Neural cell (in vitro differentiated cells): ENCODE results near the gene CTH. TPM values are rescaled to one million over a fixed set of nuclear protein-coding genes. Genes with fewer than 3 reads are reported as not detected.

ENCODE experiments used
- H2AFZ ChIP-seq: fragments of 200-600, 300-800 bp; sonication (generic), shearing (Covaris generic); 2 replicates; pipeline ENCODE4 v1.6.0; 2014; ENCODE audit warnings: low read depth, mild to moderate bottlenecking, antibody characterized with exemption, low read length, moderate library complexity
- H3F3A ChIP-seq: fragments of 200-600 bp; shearing (Covaris generic); 2 replicates; pipeline ENCODE4 v1.6.1; 2016; ENCODE audit warnings: mild to moderate bottlenecking, moderate library complexity, mixed read lengths, antibody characterized with exemption, low read length; ENCODE audit not compliant: insufficient read depth, poor library complexity, severe bottlenecking
- H3K27ac ChIP-seq: fragments of 200-600, 300-800 bp; sonication (generic), shearing (Covaris generic); 2 replicates; pipeline ENCODE4 v1.5.1; 2014; ENCODE audit warnings: mild to moderate bottlenecking, low read length, moderate library complexity
- H3K27me3 ChIP-seq: fragments of 300-800, 200-600 bp; sonication (generic), shearing (Covaris generic); 2 replicates; pipeline ENCODE4 v1.6.0; 2014; ENCODE audit warnings: mild to moderate bottlenecking, low read depth, low read length, moderate library complexity; ENCODE audit not compliant: insufficient read depth
- H3K36me3 ChIP-seq: fragments of 300-800, 200-600 bp; sonication (generic), shearing (Covaris generic); 2 replicates; pipeline ENCODE4 v1.5.1; 2014; ENCODE audit warnings: mild to moderate bottlenecking, antibody characterized with exemption, low read length, moderate library complexity; ENCODE audit not compliant: insufficient read depth
- H3K4me2 ChIP-seq: fragments of 300-800, 200-600 bp; sonication (generic), shearing (Covaris generic); 2 replicates; pipeline ENCODE4 v1.6.0; 2014; ENCODE audit warnings: mild to moderate bottlenecking, low read length
- H3K4me3 ChIP-seq: fragments of 300-800, 200-600 bp; sonication (generic), shearing (Covaris generic); 2 replicates; pipeline ENCODE4 v1.5.1; 2014; ENCODE audit warnings: mild to moderate bottlenecking, low read length, moderate library complexity
- H3K79me2 ChIP-seq: fragments of 200-600 bp; shearing (Covaris generic); replicated peaks from 2 replicates; pipeline ENCODE4 v1.6.0; 2014; ENCODE audit warnings: mild to moderate bottlenecking, low read length, moderate library complexity; ENCODE audit not compliant: insufficient read depth
- H3K9ac ChIP-seq: fragments of 300-800, 200-600 bp; sonication (generic), shearing (Covaris generic); 2 replicates; pipeline ENCODE4 v1.6.1; 2016; ENCODE audit warnings: mild to moderate bottlenecking, low read length, mixed read lengths
- H3K9me2 ChIP-seq: fragments of 200-600 bp; shearing (Covaris generic); 2 replicates; pipeline ENCODE4 v1.6.1; 2016; ENCODE audit warnings: mild to moderate bottlenecking, low read length, mixed read lengths; ENCODE audit not compliant: insufficient read depth
- H3K9me3 ChIP-seq: fragments of 200-600, 300-800 bp; sonication (generic), shearing (Covaris generic); 2 replicates; pipeline ENCODE4 v1.6.1; 2016; ENCODE audit warnings: mild to moderate bottlenecking, mixed run types, low read length, moderate library complexity, mixed read lengths
- H4K20me1 ChIP-seq: fragments of 200-600 bp; shearing (Covaris generic); 2 replicates; pipeline ENCODE4 v1.6.1; 2016; ENCODE audit warnings: mild to moderate bottlenecking, mixed run types; ENCODE audit not compliant: insufficient read depth
- EP300 ChIP-seq: fragments of 450-650 bp; conservative IDR thresholded peaks from 2 replicates; pipeline ENCODE4 v1.6.1; 2014; ENCODE audit warnings: antibody characterized with exemption, mild to moderate bottlenecking, moderate library complexity; ENCODE audit not compliant: poor library complexity, severe bottlenecking
- EZH2 ChIP-seq: fragments of 200-600, 300-800 bp; shearing (Covaris generic), sonication (generic); IDR thresholded peaks from 2 replicates; pipeline ENCODE4 v1.6.1; 2014; ENCODE audit warnings: antibody characterized with exemption, low read length, borderline replicate concordance, mild to moderate bottlenecking; ENCODE audit not compliant: insufficient read depth, poor library complexity, severe bottlenecking
- MXI1 ChIP-seq: fragments of 450-650 bp; conservative IDR thresholded peaks from 2 replicates; pipeline ENCODE4 v1.6.1; 2014; ENCODE audit warnings: antibody characterized with exemption, mild to moderate bottlenecking; ENCODE audit not compliant: poor library complexity, severe bottlenecking
- POLR2AphosphoS5 ChIP-seq: IDR thresholded peaks from 2 replicates; pipeline ENCODE4 v1.6.1; 2012
- RAD21 ChIP-seq: fragments of 450-650 bp; conservative IDR thresholded peaks from 2 replicates; pipeline ENCODE4 v1.6.1; 2014; ENCODE audit warnings: antibody characterized with exemption, mild to moderate bottlenecking, moderate library complexity
- SMC3 ChIP-seq: fragments of 450-650 bp; conservative IDR thresholded peaks from 2 replicates; pipeline ENCODE4 v1.6.1; 2014; ENCODE audit warnings: antibody characterized with exemption, mild to moderate bottlenecking, moderate library complexity; ENCODE audit not compliant: poor library complexity
- TAF1 ChIP-seq: IDR thresholded peaks from 2 replicates; pipeline ENCODE4 v1.6.1; 2012; ENCODE audit warnings: low read depth
- polyA plus RNA-seq: library from polyadenylated mRNA; depleted of rRNA; stranded (reverse); fragments of >200 nt; gene quantifications from 2 replicates; pipeline ENCODE4 v1.2.3, GENCODE V29; 2014
- TF ChIP-seq, protein P1 (sequence below): IDR thresholded peaks from 2 replicates; pipeline ENCODE4 v1.6.1; 2012; ENCODE audit warnings: borderline replicate concordance
- TF ChIP-seq, protein P2 (sequence below): fragments of 450-650 bp; IDR thresholded peaks from 2 replicates; pipeline ENCODE4 v1.5.1; 2014; ENCODE audit warnings: antibody characterized with exemption, mild to moderate bottlenecking, moderate library complexity; ENCODE audit not compliant: poor library complexity, severe bottlenecking

CTH gene
- polyA plus RNA-seq, 1 donor from 2014 or later, result 10.0 TPM

DNA sequence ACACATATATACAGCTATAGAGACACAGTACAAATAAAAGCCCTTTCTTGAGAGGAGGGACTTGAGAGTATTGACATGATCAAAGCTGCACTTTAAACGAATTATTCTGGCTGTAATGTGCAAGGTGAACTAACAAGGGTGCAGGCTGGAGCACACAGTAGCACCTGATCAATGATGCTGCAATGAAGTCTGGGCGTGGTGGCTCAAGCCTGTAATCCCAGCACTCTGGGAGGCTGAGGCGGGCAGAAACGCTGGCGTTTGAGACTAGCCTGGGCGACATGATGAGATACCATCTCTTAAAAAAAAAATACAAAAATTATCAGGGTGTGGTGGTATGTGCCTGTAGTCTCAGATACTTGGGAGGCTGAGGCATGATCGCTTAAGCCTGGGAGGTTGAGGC is 14.1 kb upstream of the CTH start:
- Histone ChIP-seq H3K27me3 (no peaks in the 10 kb centered on the region), H3K79me2 (no peaks in the 10 kb centered on the region), H3K4me3 (no peak overlapping the region), H3K27ac (no peak overlapping the region), H3K9me3 (no peaks in the 10 kb centered on the region), H3F3A (no peaks in the 10 kb centered on the region), H3K9ac (no peak overlapping the region), H4K20me1 (no peaks in the 10 kb centered on the region), H3K4me2 (no peak overlapping the region), H3K9me2 (no peaks in the 10 kb centered on the region), H3K36me3 (no peaks in the 10 kb centered on the region), H2AFZ (no peak overlapping the region)
- TF ChIP-seq, protein P1, sequence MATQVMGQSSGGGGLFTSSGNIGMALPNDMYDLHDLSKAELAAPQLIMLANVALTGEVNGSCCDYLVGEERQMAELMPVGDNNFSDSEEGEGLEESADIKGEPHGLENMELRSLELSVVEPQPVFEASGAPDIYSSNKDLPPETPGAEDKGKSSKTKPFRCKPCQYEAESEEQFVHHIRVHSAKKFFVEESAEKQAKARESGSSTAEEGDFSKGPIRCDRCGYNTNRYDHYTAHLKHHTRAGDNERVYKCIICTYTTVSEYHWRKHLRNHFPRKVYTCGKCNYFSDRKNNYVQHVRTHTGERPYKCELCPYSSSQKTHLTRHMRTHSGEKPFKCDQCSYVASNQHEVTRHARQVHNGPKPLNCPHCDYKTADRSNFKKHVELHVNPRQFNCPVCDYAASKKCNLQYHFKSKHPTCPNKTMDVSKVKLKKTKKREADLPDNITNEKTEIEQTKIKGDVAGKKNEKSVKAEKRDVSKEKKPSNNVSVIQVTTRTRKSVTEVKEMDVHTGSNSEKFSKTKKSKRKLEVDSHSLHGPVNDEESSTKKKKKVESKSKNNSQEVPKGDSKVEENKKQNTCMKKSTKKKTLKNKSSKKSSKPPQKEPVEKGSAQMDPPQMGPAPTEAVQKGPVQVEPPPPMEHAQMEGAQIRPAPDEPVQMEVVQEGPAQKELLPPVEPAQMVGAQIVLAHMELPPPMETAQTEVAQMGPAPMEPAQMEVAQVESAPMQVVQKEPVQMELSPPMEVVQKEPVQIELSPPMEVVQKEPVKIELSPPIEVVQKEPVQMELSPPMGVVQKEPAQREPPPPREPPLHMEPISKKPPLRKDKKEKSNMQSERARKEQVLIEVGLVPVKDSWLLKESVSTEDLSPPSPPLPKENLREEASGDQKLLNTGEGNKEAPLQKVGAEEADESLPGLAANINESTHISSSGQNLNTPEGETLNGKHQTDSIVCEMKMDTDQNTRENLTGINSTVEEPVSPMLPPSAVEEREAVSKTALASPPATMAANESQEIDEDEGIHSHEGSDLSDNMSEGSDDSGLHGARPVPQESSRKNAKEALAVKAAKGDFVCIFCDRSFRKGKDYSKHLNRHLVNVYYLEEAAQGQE, result no peak
- no peak for TF ChIP-seq EZH2
- no peak for TF ChIP-seq EP300
- TF ChIP-seq MXI1, result no peak
- TF ChIP-seq POLR2AphosphoS5, result no peak
- TF ChIP-seq SMC3, result no peak
- TF ChIP-seq, protein P2, sequence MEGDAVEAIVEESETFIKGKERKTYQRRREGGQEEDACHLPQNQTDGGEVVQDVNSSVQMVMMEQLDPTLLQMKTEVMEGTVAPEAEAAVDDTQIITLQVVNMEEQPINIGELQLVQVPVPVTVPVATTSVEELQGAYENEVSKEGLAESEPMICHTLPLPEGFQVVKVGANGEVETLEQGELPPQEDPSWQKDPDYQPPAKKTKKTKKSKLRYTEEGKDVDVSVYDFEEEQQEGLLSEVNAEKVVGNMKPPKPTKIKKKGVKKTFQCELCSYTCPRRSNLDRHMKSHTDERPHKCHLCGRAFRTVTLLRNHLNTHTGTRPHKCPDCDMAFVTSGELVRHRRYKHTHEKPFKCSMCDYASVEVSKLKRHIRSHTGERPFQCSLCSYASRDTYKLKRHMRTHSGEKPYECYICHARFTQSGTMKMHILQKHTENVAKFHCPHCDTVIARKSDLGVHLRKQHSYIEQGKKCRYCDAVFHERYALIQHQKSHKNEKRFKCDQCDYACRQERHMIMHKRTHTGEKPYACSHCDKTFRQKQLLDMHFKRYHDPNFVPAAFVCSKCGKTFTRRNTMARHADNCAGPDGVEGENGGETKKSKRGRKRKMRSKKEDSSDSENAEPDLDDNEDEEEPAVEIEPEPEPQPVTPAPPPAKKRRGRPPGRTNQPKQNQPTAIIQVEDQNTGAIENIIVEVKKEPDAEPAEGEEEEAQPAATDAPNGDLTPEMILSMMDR, result no peak
- no peak for TF ChIP-seq TAF1
- no peak for TF ChIP-seq RAD21

DNA sequence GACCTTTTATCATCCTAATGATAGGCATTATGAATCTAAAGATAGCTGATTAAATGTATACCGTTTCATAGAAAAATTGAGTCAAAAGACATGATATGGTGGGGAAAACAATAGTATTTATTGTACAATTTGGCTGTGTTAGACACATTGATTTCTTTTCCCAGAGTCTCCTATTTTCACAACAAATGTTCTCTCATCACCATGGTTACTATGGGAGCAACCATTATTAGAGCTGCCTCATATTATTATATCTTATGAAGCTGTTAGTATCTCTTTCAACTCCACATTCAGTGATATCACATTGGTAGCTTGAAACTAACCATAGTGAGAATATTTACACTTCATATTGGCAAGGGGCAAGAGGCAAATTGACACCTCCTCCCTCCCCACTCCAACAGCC is 10.7 kb upstream of the CTH start:
- H2AFZ ChIP-seq, result no peak overlapping the region
- H3K4me3 ChIP-seq, result no peak overlapping the region
- peak overlapping the region; percentile 45 for H3K27ac ChIP-seq
- no peaks in the 10 kb centered on the region for H4K20me1 ChIP-seq
- no peaks in the 10 kb centered on the region for H3K79me2 ChIP-seq
- H3K27me3 ChIP-seq, result no peaks in the 10 kb centered on the region
- H3K9ac ChIP-seq, result no peak overlapping the region
- no peaks in the 10 kb centered on the region for H3K9me2 ChIP-seq
- no peaks in the 10 kb centered on the region for H3F3A ChIP-seq
- no peaks in the 10 kb centered on the region for H3K9me3 ChIP-seq
- no peaks in the 10 kb centered on the region for H3K36me3 ChIP-seq
- peak; percentile 35 for TF ChIP-seq EP300
- TF ChIP-seq SMC3, result no peak
- TF ChIP-seq, protein P1, result no peak
- TF ChIP-seq POLR2AphosphoS5, result peak; percentile 43
- H3K4me2 ChIP-seq, result peak overlapping the region; percentile 41
